GM19395 (cell line): ENCODE results near the gene SLC12A8.
"Not testable (repeated sequence)": the region's sequence is repeated elsewhere in the genome, so short reads cannot be mapped to it uniquely, and the experiment has no call there.

Experiments used
- ATAC-seq: cut with Tn5 transposase; IDR thresholded peaks from one replicate; pipeline ENCODE4 v1.9.1; 2021; ENCODE audit warnings: mild to moderate bottlenecking, moderate library complexity; ENCODE audit not compliant: unreplicated experiment

The SLC12A8 gene

DNA sequence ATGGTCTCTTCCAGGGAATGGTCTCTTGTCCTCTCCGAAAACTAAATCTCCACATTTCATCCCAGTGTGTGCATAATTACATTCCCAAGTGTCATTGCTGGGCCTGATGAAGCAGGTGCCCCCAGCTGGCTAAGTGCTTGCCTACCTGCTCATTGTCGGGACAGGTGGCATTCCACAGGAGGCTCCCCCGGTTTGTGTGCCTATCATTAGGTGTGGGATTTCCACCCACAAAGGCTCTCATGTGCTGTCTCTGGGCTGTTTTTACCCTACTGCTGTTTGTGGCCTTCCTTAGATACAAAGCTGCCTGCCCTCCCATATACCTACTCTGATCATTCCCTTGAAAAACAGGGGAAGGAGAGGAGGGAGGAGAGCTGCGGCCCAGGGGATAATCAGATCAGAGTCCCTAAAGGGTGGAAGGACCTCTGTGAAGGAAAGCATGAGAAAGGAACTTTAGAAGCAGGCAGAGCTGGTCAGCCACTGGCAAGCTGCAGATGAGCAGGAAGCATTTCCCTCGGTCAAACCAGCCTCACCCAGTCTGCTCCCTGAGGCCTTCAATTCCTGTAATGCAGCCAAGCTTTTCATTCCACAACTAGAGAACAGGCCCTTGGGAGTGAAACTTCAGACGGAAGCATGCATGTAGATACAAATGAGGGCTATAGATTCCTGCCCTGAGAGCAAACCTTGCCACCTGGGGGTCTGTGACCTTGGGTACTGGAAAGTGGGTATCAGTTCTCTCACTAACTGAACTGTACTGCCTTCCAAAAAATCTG is 96.1 kb downstream of the SLC12A8 start:
- no peak for ATAC-seq

DNA sequence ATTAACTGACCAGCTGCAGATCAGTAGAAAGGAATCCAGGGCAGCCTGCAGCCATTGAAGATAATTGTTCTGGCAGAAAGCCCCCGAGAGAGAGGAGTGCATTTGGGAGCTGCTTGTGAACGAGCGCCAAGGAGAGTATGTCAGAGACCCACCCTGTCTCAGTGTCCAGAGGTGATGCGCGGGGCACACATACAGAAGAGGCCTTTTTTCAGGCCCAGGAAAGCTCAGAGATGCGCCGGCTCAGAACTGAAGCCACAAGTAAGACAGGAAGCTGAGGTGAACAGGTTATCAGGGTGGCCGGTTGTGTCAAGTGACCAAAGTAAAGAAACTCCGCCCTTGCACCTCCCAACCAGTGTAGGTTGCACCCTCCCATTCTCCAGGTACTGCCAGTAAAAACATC is 96.9 kb downstream of the SLC12A8 start:
- ATAC-seq: no peak

DNA sequence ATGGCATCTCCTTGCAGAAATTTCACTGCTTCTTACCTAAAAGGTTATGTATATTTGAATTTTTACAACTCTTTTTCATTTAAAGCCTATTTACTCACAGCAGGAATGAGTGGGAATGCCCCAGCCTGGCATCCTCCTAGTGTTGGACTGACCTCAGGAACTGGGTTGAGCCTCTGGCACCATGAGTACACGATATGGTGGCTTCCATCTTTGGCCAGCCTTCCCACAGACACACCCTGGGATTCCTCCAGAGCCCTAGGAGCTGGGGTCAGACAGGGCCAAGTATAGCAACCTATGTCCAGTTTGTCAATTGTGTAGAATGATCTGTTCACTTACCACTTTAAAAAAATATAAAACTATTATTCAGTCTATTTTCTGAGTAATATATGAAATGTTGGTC is 99.6 kb downstream of the SLC12A8 start:
- no peak for ATAC-seq

DNA sequence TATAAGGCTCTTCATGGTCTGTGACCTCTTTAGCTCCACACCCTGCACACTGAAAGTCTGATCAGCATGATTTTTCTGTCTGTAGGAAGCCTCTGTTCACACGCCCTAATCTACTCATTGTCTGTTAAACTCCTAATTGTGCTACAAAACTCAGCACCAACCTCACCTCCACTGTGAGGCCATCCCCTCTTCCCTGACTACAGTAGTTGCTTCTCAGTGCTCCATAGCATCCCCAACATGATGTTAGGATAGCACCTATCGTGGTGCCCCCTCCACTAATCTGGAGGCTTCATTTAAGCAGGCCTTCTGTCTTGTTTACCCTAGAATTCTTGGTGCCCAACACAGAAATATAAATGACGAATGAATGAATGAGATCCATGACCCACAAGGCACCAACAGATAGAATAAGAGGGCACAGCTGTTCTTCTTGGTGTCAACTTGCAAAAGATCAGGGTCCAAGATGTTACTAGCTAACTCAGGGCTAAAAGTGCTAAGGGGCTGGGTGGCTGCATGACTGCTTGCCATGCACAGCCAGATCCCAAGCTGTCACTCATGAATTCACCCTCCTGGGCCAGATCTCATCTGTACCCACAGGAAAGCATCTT is 101.6 kb downstream of the SLC12A8 start:
- no peak for ATAC-seq

DNA sequence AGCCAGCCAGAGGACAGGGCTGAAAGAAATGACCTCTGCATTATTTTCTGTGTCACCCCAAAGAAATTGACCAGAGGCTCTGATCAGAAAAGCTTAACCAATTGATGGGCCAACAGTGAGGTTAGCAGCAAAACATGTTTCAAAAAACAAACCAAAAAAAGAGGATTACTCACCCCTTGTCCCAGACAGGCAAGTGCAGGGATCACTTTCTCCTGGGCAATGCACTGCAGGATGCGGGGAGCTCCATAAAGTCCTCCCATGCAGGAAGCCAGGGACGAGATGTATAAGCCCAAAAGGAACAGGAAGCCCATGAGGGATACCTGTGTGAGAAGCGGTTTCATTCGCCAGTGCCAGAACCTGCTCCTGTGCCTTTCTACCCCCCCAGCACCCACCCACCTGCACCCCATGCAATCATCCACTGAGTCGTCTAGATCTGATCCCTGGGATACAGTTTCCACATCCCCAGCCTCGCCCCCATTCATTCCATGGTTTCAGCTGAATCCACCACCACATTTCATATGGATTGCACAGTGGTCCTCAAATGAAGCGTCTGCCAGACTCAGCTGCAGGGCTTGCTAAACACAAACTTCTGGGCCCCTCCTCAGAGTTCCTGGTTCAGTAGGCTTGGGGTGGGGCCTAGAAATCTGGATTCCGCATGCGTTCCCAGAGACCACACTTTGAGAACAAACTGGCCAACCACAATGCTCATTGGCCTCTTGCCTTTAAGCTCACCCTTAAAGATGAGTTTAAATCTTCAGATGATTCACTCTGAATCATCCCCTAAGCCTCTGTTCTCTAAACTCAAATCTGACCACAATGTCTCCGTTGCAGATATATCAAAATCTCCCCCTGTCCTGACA is 102.3 kb downstream of the SLC12A8 start:
- ATAC-seq: no peak

DNA sequence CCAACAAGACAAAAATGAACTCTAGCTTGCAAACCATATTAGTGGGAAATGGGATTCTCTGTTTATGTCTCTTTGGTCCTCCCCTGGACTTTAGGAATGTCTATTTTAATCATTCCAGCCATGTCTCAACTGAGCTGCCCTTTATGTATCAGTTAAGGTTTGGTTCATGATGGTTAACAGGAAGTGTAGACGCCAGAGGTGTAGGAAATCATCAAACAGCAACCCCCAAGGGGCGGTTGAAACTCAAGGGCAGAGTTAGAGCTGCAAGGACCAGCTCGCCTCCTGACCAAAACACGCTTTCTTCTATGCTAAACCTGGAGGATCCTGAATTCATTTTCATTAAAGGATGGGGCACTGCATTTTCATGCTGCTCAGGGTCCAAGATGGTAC is 103.0 kb downstream of the SLC12A8 start:
- ATAC-seq: no peak

DNA sequence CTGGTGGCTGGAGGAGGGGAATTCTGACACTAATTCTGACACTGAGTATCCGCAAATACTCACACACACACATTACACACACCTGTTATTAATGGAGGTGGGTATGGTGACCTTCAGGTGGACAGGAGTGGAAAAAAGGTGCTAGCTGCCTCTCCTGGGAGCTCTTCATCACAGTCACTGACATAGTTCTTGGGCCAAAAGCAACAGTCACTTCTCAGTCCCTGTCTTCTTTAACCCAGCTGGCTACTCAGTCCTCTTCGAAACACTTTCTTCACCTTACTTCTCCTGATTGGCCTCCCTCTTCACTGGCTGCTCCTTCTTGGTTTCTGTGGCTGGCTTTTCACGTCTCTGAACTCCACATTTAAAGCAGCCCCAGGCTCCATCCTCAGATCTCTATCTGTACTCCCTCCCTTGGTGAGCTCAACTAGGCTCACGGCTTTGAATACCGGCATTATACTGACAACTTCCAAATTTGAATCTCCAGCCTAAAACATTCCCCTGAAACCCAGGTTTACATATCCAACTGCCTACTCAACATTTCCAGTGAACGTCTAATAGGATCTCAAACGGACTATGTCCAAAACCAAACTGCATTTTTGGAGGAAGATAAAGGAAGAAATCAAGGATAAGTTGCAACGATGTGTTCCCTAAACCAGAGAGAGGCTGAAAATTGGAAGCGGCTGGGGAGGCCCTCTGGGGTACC is 103.6 kb downstream of the SLC12A8 start:
- no peak for ATAC-seq

DNA sequence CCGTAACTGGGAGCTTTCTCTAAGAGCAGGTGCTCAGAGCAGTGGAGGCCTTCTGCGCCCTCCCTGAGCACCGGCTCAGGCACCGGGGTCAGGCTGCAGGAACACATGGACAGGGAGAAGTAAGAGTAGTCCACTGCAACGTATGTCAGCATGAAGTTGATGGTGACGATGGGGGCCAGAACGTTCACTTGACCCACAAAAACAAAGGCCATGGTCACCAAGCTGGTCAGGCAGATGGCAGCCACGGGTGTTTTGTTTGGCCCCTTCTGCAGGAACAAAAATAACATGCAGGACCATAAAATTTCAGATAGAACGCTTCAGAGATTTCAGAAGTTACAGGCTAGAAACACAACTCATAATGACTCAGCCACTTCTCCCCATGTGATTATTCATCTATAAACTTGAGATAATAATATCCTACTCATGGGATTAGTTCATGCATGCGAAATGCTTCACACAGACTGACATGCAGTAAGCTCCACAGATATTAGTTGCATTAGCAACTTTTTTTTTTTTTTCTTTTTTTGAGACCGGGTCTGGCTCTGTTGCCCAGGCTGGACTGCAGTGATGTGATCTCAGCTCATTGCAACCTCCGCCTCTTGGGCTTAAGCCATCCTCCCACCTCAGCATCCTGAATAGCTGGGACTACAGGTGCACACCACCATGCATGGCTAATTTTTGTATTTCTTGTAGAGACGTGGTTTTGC is 104.5 kb downstream of the SLC12A8 start:
- peak; percentile 56 for ATAC-seq

DNA sequence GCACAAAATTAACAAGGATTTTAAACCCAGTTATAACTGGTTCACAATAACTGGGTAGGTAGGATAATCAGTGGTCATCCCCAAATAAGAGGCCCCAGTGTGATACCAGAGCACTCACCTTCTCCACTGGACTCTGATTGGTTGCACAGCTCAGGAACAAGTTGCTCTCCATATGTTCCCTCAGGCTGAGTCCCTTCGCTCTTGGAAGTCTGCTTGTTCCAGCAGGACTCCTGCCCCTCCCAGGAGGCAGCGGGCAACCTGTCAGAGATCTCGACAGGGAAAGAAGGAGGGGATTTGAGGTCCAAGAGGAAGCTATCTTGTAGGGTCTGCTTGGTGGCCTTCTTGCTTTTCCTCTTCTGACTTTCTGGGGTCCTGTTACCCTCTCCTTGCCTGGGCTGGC is 105.2 kb downstream of the SLC12A8 start:
- no peak for ATAC-seq

DNA sequence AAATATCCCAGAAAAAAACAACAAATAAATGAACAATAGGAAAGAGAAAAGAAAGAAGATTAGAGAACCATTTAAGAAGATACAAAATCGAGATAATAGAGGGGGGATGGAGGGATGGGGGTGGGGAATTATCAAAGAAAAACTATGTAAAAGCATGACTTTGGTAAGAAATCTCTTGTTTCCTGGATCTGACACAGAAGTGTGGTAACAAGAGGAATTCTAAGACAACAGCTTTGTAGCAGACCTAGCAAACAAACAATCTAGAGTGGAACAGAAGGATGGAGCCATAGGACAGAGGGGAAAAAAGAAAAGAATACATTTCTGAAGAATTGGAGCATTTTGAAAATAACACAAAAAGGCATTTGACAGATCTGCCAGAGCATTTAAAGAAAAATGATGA is 107.4 kb downstream of the SLC12A8 start:
- ATAC-seq: no peak

DNA sequence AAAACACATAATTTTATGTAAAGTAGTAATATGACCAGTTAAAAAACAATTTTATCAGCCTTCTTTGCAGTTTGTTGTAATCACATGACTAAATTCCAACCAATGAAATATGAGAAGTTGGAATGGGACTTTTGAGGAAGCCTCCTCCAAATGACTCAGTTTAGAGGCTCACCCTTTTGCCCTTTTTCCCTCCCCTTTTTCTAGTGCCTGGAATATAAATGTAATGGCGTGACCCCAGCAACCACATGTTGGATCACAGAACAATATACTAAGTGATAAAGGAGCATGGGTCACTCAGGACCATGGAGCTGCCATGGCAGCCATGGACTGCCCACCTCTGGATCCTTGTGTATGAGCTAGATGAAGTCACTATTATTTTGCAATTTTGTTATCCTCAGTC is 107.9 kb downstream of the SLC12A8 start:
- no peak for ATAC-seq

DNA sequence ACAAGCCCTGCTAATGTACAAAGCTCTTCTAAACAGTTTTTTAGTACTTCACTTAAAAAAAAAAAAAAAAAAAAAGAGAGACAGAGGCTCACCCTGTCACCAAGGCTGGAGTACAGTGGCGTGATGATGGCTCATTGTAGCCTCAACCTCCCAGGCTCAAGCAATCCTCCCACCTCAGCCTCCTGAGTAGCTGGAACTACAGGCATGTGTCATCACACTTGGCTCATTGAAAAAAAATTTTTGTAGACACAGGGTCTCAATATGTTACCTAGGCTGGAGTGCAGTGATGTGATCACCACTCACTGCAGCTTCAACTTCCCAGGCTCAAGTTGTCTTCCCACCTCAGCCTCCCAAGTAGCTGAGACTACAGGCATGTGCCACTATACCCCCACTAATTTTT is 109.1 kb downstream of the SLC12A8 start:
- no peak for ATAC-seq

DNA sequence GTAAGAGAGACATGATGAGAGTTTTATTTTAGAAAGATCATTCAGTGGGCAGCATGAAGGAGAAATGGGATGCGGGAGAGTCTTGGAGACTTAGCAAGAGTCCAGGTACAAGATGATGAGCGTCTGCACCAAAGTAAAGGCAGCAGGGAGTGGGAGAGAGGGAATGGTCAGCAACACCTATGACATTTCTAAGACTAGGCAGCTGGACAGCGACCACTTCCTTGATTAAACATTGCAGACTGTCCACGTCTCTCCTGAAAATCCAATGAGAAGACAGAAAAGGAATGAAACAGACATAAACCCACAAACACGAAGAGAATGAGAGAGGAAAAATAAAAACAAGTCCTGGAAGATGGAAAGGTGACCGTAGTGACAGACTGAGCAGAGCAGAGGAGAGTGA is 110.1 kb downstream of the SLC12A8 start:
- no peak for ATAC-seq

DNA sequence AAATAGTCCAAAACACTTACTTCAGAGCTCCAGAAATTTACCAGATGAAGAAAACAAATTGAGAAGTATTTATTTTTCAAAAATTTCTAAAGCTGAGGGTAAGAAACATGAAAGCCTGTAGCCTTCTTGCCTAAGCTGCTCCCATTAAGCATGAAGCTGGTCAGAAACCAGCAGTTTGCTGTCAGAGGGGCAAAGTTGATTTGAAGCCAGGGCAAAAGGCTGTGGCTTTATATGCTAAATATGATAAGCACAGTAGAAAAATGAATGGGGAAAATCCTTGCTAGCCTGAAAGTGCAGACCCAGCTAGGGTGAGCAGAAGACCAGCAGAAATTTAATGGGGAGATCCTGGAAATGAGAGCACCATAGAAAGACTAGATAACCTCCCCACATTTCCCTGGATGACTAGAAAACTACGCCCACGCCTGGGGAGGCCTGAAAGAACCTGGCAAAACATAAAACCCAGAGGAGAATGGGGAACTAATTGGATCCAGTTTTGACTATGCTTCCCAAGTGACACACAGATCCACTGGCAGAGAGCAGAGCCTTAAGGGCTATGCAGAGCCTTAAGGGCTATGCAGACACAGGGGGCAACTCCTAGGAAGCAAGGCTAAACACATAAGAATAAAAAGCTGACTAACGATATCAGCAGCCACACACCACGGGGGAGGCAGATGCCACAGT is 113.8 kb downstream of the SLC12A8 start:
- ATAC-seq: no peak

DNA sequence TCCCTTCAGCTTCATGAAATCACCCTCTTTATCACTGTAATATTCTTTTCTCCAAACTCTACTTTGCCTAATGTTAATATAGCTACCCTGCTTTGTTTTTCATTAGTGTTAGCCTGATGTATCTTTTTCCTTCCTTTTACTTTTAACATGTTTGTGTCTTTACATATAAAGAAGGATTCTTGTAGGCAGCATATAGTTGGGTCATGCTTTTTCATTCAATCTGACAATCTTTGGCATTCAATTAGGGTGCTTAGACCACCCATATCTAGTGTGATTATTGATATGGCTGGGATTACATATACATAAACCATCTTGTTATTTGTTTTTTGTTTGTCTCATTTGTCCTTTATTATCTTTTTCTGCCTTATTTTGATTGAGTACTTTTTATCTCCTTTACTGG is 121.9 kb downstream of the SLC12A8 start:
- ATAC-seq: no peak

DNA sequence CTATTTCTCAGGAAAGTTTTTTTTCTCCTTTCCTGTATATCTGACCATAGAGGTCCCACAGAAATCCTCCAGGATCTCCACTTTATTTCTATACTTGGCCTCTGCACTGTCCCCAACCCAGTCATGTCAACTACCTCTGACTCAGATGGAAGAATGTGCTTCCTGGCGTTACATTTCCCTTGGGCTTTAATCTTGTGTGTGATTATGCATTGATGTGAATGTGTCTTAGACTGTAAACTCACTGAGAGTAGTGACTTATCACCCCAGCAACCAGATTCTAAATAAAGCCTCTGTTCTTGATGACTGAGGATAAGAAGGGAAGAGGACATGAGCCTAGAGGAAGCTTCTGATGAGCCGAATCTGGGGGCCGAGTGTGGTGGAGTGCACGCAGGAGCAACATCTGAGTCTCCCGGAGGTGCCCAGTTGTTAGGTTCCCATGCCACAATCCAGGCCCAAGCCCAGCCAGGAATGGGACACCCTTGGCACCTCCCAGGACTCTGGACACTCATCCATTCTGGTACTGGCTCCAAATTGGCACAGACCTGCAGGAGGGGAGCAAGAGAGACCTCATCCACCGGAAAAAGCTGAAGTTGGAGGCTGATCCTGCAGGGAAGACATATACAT is 124.7 kb downstream of the SLC12A8 start:
- no peak for ATAC-seq

DNA sequence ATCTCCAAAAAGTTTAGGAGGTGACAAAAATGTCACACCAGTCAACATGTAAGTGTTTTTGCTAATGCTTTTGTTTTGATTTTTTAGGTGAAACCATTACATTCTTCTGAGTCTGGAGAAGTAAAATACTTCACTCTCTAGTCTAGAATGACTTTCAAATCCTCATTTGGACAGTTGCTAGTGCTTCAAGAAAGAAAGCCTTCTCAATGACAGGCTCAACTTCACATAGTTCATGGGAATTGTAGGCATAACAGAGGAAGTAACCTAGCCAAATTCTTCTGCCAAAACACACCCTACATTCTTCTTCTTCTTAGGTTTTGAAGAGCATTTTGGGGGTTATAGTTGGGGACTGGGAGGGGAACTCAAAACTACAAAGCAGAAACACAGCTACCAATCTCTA is 127.4 kb downstream of the SLC12A8 start:
- no peak for ATAC-seq

DNA sequence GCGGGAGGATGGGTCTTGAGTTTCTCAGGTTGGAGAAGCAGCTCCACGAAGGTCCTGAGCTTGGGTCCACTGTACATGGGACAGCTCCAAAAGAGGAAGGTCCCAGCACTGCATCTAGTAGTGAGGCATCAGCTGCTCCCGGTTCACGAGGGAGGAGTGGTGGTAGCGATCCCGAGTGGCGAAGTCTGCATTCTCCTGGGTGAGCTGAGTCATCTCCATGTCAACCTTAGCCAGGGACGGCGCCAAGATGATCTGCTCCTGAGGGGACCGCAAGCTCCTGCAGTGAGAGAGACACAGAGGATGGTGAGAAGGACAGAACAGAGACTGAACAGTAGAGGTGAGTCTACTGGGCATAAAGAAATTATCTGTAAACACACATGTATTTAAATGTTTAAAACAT is 128.8 kb downstream of the SLC12A8 start:
- ATAC-seq: no peak

DNA sequence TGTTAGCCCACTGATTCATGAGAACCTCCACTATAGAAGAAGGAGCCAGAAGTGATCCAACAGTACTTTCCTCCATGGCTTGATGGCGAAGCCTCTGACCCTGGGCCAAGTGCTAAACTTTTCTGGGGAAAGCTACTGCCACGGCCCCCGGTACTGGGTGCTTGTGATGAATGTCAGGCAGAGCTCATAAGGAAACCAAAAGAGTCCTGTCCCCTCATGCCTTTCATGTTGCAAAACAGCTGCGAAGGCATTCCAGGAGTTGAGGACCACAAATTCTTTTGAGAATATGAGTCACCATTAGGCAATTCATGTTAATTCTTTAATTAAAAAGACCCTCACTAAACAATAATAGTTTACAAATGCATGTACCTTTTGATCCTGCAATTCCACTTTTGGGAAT is 130.2 kb downstream of the SLC12A8 start:
- ATAC-seq: not testable (repeated sequence)

DNA sequence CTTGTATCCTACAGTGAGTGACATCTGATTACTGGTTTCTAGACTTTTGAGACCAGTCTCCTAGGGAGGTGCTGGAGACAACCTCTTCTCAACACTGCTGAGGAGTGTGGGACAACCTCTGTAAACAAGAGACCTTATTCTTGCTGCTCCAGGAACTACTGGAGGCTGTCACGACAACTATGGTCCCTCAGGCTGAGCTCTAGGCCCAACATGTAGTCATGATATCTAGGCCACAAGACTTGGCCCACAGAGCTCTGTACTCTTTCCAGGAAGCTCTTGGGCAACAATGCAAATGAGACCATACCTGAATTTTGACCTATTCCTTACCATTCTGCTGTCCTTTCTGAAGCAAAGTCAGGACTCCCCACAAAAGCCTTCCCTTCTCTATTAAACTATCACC is 132.5 kb downstream of the SLC12A8 start:
- ATAC-seq: no peak
